Measurements from ENCODE around the gene PCSK6.
"Not testable (repeated sequence)": the region's sequence is repeated elsewhere in the genome, so short reads cannot be mapped to it uniquely, and the experiment has no call there.

Gene PCSK6

DNA sequence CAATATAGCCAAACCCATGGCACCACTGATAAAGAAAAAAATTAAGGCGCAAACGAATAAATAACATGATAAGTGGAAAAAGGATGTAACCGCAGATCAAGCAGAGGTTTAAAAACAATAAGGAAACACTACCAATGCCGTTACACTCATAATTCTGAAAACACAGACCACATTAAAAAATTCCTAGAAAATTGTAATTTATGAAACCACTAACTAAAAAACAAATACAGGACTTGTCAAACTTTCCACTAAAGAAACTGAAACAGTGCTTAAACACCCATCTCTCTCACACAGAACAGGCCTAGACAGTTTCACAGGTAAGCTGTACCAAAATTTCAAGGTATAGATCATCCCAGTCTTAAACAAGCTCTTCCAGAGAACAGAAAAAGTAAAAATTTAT lies 28.4 kb downstream of the PCSK6 start:
- Histone ChIP-seq H3K4me3 (ENCODE audit: low read length) (no peak overlapping the region), H3K36me3 (ENCODE audit: insufficient read depth, low read depth, low read length) (no peaks in the 10 kb centered on the region), H3K9me3 (ENCODE audit: insufficient read depth, low read depth, low read length) (no peaks in the 10 kb centered on the region), H3K9ac (ENCODE audit: low read depth, low read length) (no peak overlapping the region), H3K27ac (ENCODE audit: low read length) (no peak overlapping the region), H3K27me3 (ENCODE audit: insufficient read depth, low read length) (no peaks in the 10 kb centered on the region), H3K4me1 (ENCODE audit: insufficient read depth, low read length) (no peaks in the 10 kb centered on the region)

- H3K36me3 ChIP-seq (ENCODE audit: insufficient read depth, low read depth, low read length), result no peaks in the 10 kb centered on the region
- H3K9me3 ChIP-seq (ENCODE audit: insufficient read depth, low read depth, low read length), result no peaks in the 10 kb centered on the region
- no peak overlapping the region for H3K4me3 ChIP-seq (ENCODE audit: low read length)
- no peaks in the 10 kb centered on the region for H3K4me1 ChIP-seq (ENCODE audit: insufficient read depth, low read length)
- H3K27me3 ChIP-seq (ENCODE audit: insufficient read depth, low read length), result no peaks in the 10 kb centered on the region
- H3K9ac ChIP-seq (ENCODE audit: low read depth, low read length), result no peak overlapping the region
- H3K27ac ChIP-seq (ENCODE audit: low read length), result no peak overlapping the region
These were observed 29.8 kb downstream of the PCSK6 start for GRCh38 chr15:101459579-101460300.

GRCh38 chr15:101458908-101459578 lies 30.5 kb downstream of the PCSK6 start:
- no peak overlapping the region for H3K4me3 ChIP-seq (ENCODE audit: low read length)
- no peaks in the 10 kb centered on the region for H3K27me3 ChIP-seq (ENCODE audit: insufficient read depth, low read length)
- no peaks in the 10 kb centered on the region for H3K36me3 ChIP-seq (ENCODE audit: insufficient read depth, low read depth, low read length)
- H3K4me1 ChIP-seq (ENCODE audit: insufficient read depth, low read length), result no peaks in the 10 kb centered on the region
- no peak overlapping the region for H3K9ac ChIP-seq (ENCODE audit: low read depth, low read length)
- no peaks in the 10 kb centered on the region for H3K9me3 ChIP-seq (ENCODE audit: insufficient read depth, low read depth, low read length)
- no peak overlapping the region for H3K27ac ChIP-seq (ENCODE audit: low read length)

GRCh38 chr15:101458158-101458900 lies 31.2 kb downstream of the PCSK6 start:
- Histone ChIP-seq H3K9me3 (ENCODE audit: insufficient read depth, low read depth, low read length) (no peaks in the 10 kb centered on the region), H3K9ac (ENCODE audit: low read depth, low read length) (no peak overlapping the region), H3K36me3 (ENCODE audit: insufficient read depth, low read depth, low read length) (no peaks in the 10 kb centered on the region), H3K27me3 (ENCODE audit: insufficient read depth, low read length) (no peaks in the 10 kb centered on the region), H3K27ac (ENCODE audit: low read length) (no peak overlapping the region), H3K4me3 (ENCODE audit: low read length) (no peak overlapping the region), H3K4me1 (ENCODE audit: insufficient read depth, low read length) (peaks cover 2% of the 10 kb centered on the region; the same call in 1 of the 2 replicates)

DNA sequence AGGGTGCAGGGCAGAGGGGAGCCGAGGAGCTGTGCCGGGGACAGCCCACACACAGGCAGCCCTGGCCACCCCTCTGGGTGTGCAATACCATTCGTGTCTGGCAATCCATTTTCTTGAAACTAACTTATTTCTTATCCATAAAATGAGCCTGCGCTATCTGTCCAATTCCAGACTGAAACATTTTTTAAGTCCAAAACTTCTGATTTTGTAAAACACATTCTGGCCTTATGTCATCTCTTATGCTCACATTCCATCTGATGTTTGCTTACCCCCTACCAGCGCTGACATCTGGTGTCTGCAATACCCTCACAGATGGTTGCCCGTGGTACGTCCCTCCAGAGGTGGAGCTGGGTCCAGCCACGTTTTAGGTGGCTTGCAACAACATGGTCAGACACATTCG lies 31.8 kb downstream of the PCSK6 start:
- Histone ChIP-seq H3K9me3 (ENCODE audit: insufficient read depth, low read depth, low read length) (no peaks in the 10 kb centered on the region), H3K4me1 (ENCODE audit: insufficient read depth, low read length) (peaks cover 7% of the 10 kb centered on the region; the same call in 1 of the 2 replicates), H3K9ac (ENCODE audit: low read depth, low read length) (no peak overlapping the region), H3K27me3 (ENCODE audit: insufficient read depth, low read length) (no peaks in the 10 kb centered on the region), H3K27ac (ENCODE audit: low read length) (no peak overlapping the region), H3K4me3 (ENCODE audit: low read length) (no peak overlapping the region), H3K36me3 (ENCODE audit: insufficient read depth, low read depth, low read length) (no peaks in the 10 kb centered on the region)

DNA sequence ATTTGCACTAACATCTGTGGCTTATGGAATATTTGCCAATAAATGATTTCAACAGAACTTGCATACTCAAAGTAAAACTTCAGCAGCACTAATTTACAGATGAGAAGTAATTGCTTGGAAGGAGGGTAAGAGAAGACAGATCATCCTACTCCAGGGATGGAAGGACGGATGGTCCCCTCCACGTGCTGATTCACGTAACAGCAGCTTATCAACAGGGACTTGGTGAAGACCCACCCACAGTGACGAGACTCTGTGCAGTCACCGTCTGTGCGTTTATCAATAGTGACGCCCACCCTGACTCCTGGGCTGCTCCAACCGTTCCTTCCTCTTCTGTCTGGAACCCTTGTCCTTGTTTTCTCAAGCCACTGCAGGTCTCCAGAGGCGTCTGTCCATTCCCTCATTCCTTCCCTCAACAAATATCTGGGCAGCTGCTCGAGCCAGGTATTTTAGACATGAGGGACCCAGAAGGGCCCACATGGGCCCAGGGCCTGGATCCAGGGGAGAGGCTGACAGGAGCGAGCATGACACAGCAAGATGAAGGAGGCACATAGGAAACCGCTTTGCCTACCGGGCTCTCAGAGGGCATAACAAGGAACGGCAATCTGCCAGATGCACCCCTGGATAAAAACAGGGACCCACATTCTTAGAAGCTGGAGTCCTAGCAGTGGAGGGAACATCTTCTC lies 33.3 kb downstream of the PCSK6 start:
- no peaks in the 10 kb centered on the region for H3K27me3 ChIP-seq (ENCODE audit: insufficient read depth, low read length)
- H3K27ac ChIP-seq (ENCODE audit: low read length), result no peak overlapping the region
- peaks cover 7% of the 10 kb centered on the region; the same call in 1 of the 2 replicates for H3K4me1 ChIP-seq (ENCODE audit: insufficient read depth, low read length)
- no peak overlapping the region for H3K4me3 ChIP-seq (ENCODE audit: low read length)
- H3K9me3 ChIP-seq (ENCODE audit: insufficient read depth, low read depth, low read length), result no peaks in the 10 kb centered on the region
- H3K36me3 ChIP-seq (ENCODE audit: insufficient read depth, low read depth, low read length), result no peaks in the 10 kb centered on the region
- no peak overlapping the region for H3K9ac ChIP-seq (ENCODE audit: low read depth, low read length)

- no peaks in the 10 kb centered on the region for H3K27me3 ChIP-seq (ENCODE audit: insufficient read depth, low read length)
- H3K36me3 ChIP-seq (ENCODE audit: insufficient read depth, low read depth, low read length), result no peaks in the 10 kb centered on the region
- H3K4me3 ChIP-seq (ENCODE audit: low read length), result no peak overlapping the region
- H3K4me1 ChIP-seq (ENCODE audit: insufficient read depth, low read length), result peaks cover 7% of the 10 kb centered on the region; the same call in 1 of the 2 replicates
- no peaks in the 10 kb centered on the region for H3K9me3 ChIP-seq (ENCODE audit: insufficient read depth, low read depth, low read length)
- H3K9ac ChIP-seq (ENCODE audit: low read depth, low read length), result no peak overlapping the region
- no peak overlapping the region for H3K27ac ChIP-seq (ENCODE audit: low read length)
These were observed 34.0 kb downstream of the PCSK6 start for GRCh38 chr15:101455291-101456025.

DNA sequence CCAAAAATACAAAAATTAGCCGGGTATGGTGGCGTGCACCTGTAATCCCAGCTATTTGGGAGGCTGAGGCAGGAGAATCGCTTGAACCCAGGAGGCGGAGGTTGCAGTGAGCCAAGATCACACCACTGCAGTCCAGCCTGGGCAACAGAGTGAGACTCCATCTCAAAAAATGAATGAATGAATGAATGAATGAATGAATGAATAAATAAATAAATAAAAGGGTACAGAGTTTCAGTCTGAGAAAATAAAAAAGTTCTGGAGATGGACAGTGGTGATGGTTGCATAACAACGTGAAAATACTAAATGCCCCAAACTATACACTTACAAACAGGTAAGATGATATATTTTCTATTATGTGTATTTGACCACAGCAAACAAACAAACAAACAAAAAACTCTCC lies 34.7 kb downstream of the PCSK6 start:
- H3K9ac ChIP-seq (ENCODE audit: low read depth, low read length); H3K27ac ChIP-seq (ENCODE audit: low read length); H3K9me3 ChIP-seq (ENCODE audit: insufficient read depth, low read depth, low read length); H3K4me1 ChIP-seq (ENCODE audit: insufficient read depth, low read length); H3K4me3 ChIP-seq (ENCODE audit: low read length); H3K36me3 ChIP-seq (ENCODE audit: insufficient read depth, low read depth, low read length); H3K27me3 ChIP-seq (ENCODE audit: insufficient read depth, low read length): not testable (repeated sequence)

DNA sequence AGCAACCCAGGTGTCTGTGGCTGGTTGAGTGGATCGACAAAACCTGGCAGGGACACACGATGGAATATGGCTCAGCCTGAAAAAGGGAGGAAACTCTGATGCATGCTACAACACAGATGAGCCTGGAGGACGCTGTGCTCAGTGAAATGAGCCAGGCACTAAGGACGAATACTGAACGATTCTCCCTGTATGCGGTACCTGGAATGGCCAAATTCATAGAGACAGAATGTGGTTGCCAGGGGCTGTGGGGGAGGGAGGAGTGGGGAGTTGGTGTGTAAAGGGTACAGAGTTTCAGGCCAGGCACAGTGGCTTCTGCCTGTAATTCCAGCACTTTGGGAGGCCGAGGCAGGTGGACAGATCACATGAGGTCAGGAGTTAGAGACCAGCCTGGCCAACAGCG lies 35.1 kb downstream of the PCSK6 start:
- Histone ChIP-seq H3K9ac (ENCODE audit: low read depth, low read length) (no peak overlapping the region), H3K4me3 (ENCODE audit: low read length) (no peak overlapping the region), H3K9me3 (ENCODE audit: insufficient read depth, low read depth, low read length) (no peaks in the 10 kb centered on the region), H3K4me1 (ENCODE audit: insufficient read depth, low read length) (peaks cover 7% of the 10 kb centered on the region; the same call in 1 of the 2 replicates), H3K27me3 (ENCODE audit: insufficient read depth, low read length) (no peaks in the 10 kb centered on the region), H3K36me3 (ENCODE audit: insufficient read depth, low read depth, low read length) (no peaks in the 10 kb centered on the region), H3K27ac (ENCODE audit: low read length) (no peak overlapping the region)

- no peak overlapping the region for H3K4me3 ChIP-seq (ENCODE audit: low read length)
- no peak overlapping the region for H3K27ac ChIP-seq (ENCODE audit: low read length)
- no peaks in the 10 kb centered on the region for H3K36me3 ChIP-seq (ENCODE audit: insufficient read depth, low read depth, low read length)
- no peaks in the 10 kb centered on the region for H3K27me3 ChIP-seq (ENCODE audit: insufficient read depth, low read length)
- H3K4me1 ChIP-seq (ENCODE audit: insufficient read depth, low read length), result peaks cover 7% of the 10 kb centered on the region; the same call in 1 of the 2 replicates
- H3K9ac ChIP-seq (ENCODE audit: low read depth, low read length), result no peak overlapping the region
- H3K9me3 ChIP-seq (ENCODE audit: insufficient read depth, low read depth, low read length), result no peaks in the 10 kb centered on the region
These were observed 36.1 kb downstream of the PCSK6 start for GRCh38 chr15:101453123-101454120.
